SK-N-SH treated with all-trans-retinoic acid at 6 μM for 48 hours (cell line): ENCODE data around the gene SIK3.

ENCODE experiments used
- ZNF8 ChIP-seq: fragments of 450-650 bp; formaldehyde crosslinking; IDR thresholded peaks from 2 replicates; pipeline ENCODE4 v1.5.0; 2020; ENCODE audit warnings: mild to moderate bottlenecking, moderate library complexity
- TF ChIP-seq, protein P1 (sequence below): fragments of 250-450 bp; sonication (Bioruptor Pico); IDR thresholded peaks from 2 replicates; pipeline ENCODE4 v1.8.0; 2021; ENCODE audit warnings: low read depth, mild to moderate bottlenecking, moderate library complexity, borderline replicate concordance

Gene SIK3

DNA sequence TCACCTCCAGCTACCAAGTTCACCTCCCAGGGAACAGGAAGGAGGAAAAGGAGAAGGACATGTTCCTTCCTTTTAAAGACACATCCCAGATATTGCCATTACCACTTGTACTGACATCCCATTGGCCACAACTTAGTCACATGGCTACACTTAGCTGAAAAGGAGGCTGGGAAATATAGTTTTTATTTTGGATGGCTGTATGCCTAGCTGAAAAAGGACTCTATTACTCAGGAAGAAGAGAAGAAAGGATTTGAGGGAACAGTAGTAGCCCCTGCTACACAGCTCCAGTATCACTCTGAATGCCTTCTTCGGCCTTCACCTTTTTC is 304.5 kb downstream of the SIK3 start (continued):
- TF ChIP-seq, protein P1, sequence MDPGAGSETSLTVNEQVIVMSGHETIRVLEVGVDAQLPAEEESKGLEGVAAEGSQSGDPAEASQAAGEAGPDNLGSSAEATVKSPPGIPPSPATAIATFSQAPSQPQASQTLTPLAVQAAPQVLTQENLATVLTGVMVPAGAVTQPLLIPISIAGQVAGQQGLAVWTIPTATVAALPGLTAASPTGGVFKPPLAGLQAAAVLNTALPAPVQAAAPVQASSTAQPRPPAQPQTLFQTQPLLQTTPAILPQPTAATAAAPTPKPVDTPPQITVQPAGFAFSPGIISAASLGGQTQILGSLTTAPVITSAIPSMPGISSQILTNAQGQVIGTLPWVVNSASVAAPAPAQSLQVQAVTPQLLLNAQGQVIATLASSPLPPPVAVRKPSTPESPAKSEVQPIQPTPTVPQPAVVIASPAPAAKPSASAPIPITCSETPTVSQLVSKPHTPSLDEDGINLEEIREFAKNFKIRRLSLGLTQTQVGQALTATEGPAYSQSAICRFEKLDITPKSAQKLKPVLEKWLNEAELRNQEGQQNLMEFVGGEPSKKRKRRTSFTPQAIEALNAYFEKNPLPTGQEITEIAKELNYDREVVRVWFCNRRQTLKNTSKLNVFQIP (CRISPR knock-in tag): no peak
- no peak for TF ChIP-seq ZNF8 (CRISPR knock-in tag)
- TF ChIP-seq, all 23 proteins: peak for 0
